ENCODE measurements around the gene PEAK1.

The PEAK1 gene

DNA sequence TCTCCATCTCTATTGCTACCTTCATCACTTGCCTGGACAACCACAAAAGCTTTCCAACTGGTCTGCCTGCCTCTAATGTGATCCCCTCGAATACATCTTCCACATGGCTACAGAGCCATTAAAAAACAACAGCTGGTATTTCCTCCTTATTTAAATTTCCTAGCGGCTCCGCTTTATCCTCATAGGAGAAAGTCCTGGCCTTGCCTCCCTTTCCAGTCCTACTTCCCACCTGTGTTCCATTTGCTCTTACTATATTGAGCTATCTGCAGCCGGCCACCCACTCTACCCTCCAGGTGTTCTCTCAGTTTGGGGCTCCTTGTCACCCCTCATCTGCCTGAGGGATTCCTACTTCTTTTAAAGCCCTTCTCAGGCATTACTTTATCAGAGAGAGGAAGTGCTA is 299.3 kb downstream of the PEAK1 start:
- DNase-seq = no peak

DNA sequence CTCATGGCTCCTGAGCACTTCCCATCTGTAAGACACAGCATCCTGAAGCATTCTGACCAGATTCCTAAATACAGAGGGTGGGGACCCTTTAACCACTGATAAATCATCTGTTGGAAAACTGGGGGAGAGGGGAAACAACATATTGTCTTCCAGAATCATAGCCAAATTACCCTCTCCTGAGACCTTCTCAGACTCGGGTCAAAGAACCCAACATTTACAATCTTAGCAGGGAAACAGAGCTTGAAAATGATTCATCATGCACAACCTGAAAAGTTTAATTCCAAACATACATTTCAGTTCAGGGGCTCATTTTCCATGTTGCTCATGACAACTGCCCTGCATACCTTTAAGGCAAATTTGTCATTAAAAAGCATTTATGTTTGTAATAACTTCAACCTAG is 300.5 kb downstream of the PEAK1 start:
- no peak for DNase-seq

- DNase-seq = no peak
Observed at GRCh38 chr15:77118882-77119321, 301.0 kb downstream of the PEAK1 start.

DNA sequence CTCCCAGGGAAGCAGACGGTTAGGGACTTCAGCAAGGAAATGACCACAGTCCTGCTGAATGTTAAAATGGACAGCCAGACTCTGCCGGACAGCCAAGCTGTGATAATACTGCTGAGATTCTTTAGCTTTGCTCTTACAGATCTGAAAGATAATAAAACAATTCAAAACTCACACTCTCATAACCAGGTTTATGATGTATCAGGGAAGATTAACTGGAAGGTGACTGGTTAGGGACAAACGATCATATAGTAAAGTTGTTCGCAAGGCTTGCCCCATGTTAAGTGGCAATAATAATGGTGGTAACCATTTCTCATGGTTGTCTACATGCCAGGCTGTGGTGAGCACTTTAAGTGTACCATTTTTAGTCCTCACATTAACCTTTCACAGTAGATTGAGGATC is 304.7 kb downstream of the PEAK1 start:
- DNase-seq = no peak

- DNase-seq = no peak
Observed at GRCh38 chr15:77112838-77113504, 306.9 kb downstream of the PEAK1 start.

DNA sequence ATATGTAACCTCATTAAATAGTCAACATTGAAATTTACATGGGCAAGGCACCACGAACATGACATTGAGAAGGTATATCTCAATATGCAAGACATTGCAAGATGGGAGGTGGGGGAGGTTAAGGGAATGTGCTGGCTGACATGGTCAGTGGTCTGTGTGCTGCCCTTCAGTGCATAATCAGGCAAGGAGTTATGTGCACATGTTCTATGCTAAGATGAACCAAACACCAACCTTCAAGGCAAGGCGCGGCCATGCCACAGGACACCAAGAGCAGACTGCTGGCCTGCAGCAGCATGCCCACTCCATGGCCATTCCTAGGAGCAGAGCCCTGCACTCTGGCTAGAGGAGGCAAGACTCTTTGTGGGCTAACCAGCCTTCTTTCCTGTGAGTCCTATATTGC is 308.1 kb downstream of the PEAK1 start:
- DNase-seq = no peak

DNA sequence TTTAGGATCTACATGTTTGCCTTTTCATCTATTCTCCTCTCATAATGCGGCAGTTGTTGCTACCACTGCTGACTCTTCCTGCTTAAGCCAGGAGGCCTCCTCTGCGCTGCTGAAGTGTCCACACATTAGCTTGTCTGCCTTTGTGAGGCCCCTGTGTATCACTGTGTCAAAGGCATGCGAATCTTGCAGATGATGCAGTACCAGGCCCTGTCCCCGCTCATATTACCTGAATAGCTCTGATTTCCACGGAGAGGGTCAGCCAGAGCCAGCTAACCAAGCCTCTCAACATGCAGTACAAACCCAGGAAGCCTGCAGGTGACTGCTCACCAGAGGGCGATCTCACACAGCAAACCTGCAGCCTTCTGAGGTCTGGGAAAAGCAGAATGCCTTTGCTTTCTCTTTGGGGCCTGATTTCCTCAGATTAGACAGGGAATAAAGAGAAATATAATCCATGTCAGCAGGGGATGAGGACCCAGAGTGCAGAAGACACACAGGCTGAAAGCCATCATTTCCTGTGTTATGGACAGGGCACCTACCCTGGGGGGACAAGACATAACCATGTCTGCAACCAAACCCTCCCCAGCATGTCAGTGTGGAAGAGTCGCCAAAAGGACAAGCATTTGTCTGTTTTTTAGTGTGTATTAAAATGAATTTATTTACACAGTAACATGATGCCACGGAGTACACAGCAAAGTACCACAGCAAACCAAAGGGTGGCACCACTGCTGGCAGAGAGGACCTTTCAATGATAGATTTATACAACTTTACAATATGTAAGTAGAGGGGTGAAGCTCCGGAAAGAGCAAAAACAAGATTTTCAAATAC is 312.2 kb downstream of the PEAK1 start:
- DNase-seq = no peak

DNA sequence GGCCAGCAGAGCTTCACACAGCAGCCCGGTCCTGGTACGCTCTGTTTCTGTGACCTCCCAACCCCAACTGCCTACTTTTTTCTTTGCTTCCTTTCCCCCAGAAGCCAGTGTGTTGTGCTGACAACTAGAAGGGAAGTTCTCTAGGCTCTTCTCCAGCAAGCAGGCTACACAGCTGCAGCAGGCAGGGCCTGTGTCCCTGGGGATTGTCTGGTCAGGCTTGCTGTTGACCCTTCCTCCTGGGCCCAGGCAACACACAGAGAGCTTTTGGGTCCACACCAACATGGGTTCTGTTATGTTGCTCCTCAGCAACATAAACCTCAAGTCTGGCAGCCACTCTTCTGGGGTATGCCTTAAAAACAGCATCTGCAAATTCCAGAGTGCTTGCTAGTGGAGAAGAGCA is 312.8 kb downstream of the PEAK1 start:
- no peak for DNase-seq

DNA sequence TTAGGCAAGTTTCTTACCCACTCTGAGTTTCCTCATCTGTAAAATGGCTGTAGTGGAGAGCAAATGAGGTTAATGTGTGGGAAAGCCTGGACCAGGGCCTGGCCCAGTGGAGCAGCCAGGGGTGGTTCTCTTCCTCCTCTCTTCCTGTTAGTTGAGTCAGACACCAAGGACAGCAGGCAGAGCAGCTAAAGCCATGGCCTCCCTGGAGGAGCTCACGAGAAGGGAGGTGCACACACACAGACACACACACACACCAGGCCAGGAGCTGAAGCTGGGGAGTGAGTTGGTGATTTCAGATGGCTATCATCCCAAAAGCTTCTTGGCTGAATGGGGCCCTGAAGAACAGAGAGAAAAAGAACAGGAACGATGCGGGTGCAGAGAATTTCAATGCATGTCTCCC is 315.7 kb downstream of the PEAK1 start:
- no peak for DNase-seq

- DNase-seq = no peak
Observed at GRCh38 chr15:77099741-77100463, 320.0 kb downstream of the PEAK1 start.

GRCh38 chr15:77098572-77098971 is 321.3 kb downstream of the PEAK1 start:
- no peak for DNase-seq

DNA sequence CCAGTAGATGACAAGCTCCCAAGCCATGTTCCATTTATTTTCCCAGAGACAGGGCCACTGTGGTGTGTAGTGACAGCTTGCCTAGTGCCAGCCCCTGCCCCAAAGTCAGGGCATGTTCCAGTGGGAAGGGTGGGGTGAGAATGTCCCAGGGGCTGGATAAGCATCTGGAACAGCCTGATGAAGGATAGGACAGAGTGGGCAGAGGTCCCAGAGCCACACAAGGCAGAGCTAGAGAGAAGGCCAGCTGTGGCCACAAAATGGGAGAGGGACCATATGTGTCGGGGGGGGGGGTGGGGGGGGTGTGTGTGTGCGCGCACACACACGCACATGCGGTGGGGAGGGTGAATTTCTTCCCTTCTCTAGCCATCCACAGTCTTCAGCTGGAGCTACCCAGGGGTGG is 322.0 kb downstream of the PEAK1 start:
- no peak for DNase-seq

DNA sequence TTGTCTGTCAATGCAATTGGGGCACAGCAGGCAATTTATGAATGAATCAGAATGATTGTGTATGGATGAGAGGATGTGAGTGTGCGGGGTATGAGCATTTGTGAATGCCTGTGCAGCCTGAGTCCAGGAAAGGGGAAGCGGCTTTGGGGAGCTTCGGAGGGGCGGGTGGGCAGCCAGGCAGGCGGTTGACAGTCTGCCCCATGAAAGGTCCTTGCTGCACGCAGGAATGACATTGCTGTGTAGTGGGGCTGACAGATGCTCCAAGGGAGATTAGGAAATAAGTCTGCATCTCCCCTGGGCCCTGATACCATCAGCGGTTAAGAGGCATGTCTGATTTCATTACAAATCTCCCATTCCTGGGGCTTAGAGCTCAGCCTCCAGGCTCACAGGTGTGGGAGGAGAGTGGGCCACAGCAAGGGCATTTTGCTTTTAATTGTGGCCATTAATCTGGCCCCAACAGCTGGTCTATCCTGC is 322.6 kb downstream of the PEAK1 start:
- DNase-seq = no peak

DNA sequence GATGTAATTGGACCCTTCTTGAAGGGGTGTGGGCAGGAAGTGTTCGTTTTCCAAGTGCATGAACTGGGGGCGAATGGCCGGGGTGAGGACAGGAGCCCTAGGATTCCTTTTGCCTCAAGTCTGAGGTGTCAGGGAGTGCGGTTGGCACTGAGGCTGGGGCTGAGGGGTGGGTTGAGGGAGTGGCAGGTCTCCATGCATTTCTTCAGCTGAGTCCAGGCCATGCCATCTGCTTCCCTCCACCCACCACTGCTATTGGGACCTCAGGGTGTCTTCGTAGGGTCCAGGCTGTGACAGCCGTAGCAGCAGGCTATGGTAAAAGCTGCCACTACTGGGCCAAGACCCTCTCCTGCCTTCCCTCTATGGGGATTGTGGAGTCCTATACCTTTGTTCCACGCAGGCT is 323.4 kb downstream of the PEAK1 start:
- no peak for DNase-seq

DNA sequence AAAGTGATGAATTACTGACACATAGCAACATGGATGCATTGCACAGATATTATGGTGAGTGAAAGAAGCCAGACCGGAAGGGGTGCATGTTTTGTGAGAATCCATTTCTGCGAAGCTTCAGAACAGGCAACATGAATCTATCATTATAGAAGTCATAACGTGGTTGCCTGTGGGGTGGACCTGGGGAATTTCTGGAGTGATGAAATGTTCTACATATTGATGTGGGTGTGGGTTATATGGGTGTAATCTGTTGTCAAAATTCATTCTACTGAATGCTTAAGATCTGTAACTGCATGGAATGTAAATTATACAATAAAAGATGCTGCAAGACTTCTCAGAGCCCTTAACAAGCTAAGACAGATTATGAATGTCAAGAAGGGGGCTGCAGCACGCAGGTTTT is 323.8 kb downstream of the PEAK1 start:
- DNase-seq = no peak

- DNase-seq = no peak
Observed at GRCh38 chr15:77094397-77095030, 325.4 kb downstream of the PEAK1 start.

- DNase-seq = no peak
Observed at GRCh38 chr15:77093436-77093835, 326.5 kb downstream of the PEAK1 start.

DNA sequence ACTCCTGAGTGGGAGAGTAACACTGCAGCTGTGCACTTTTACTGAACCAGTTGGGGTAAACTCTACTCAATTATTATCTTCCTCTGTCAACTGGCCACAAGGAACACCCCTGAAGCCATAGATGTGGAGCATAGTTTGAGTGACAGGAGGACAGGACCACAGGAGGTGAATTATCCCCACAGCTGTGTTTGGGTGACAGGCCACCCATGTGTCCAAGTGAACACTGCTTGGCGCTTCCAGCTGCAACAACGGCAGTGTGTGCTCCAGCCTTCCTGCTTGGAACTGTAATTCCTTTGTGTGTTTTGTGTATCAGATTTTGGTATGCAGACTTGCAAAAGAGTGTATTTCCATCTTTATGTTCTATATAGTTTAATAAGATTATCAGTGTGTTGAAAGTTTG is 328.8 kb downstream of the PEAK1 start:
- DNase-seq = no peak

GRCh38 chr15:77087213-77087612 is 332.7 kb downstream of the PEAK1 start:
- no peak for DNase-seq

- DNase-seq = no peak
Observed at GRCh38 chr15:77085297-77085696, 334.6 kb downstream of the PEAK1 start.

GRCh38 chr15:77084436-77084835 is 335.5 kb downstream of the PEAK1 start:
- DNase-seq = no peak

GRCh38 chr15:77083381-77084160 is 336.3 kb downstream of the PEAK1 start:
- peak; percentile 93 for DNase-seq
